Parathyroid adenoma (tissue), 2 donors: ENCODE data around the gene CLIC4.
"Not testable (repeated sequence)": the region's sequence is repeated elsewhere in the genome, so short reads cannot be mapped to it uniquely, and the experiment has no call there.

Experiments used
- H2AFZ ChIP-seq: fragments of 300-600 bp; sonication (generic); one replicate; pipeline ENCODE4 v1.7.0; 2017; ENCODE audit warnings: antibody characterized with exemption, mild to moderate bottlenecking
- H3K27ac ChIP-seq: fragments of 300-600 bp; sonication (generic); one replicate; pipeline ENCODE4 v1.7.0; 2017
- H3K27me3 ChIP-seq: fragments of 300-600 bp; sonication (generic); one replicate; pipeline ENCODE4 v1.7.0; 2017; ENCODE audit warnings: low read length; ENCODE audit not compliant: control insufficient read depth, insufficient read depth
- H3K36me3 ChIP-seq: fragments of 300-600 bp; sonication (generic); one replicate; pipeline ENCODE4 v1.7.0; 2017; ENCODE audit warnings: low read length; ENCODE audit not compliant: control insufficient read depth, insufficient read depth
- H3K4me1 ChIP-seq: fragments of 300-600 bp; sonication (generic); one replicate; pipeline ENCODE4 v1.7.0; 2017; ENCODE audit warnings: control low read depth
- H3K4me2 ChIP-seq: fragments of 300-600 bp; sonication (generic); one replicate; pipeline ENCODE4 v1.7.0; 2017; ENCODE audit warnings: low read length
- H3K4me3 ChIP-seq: fragments of 300-600 bp; sonication (generic); one replicate; pipeline ENCODE4 v1.7.0; 2017; ENCODE audit warnings: low read depth, low read length
- H3K79me2 ChIP-seq: fragments of 300-600 bp; sonication (generic); one replicate; pipeline ENCODE4 v1.7.0; 2017; ENCODE audit warnings: control low read depth
- H3K9ac ChIP-seq: fragments of 300-600 bp; sonication (generic); one replicate; pipeline ENCODE4 v1.7.0; 2017; ENCODE audit warnings: mild to moderate bottlenecking
- H3K9me3 ChIP-seq: fragments of 300-600 bp; sonication (generic); one replicate; pipeline ENCODE4 v1.7.0; 2017; ENCODE audit warnings: low read length; ENCODE audit not compliant: control insufficient read depth
- CTCF ChIP-seq: fragments of 300-600 bp; sonication (generic); IDR thresholded peaks from one replicate; pipeline ENCODE4 v1.7.0; 2017; ENCODE audit warnings: antibody characterized with exemption, mild to moderate bottlenecking
- donor health status: primary hyperparathyroidism.

Gene CLIC4

GRCh38 chr1:24779689-24780464 lies 34.6 kb downstream of the CLIC4 start:
- Histone ChIP-seq H3K4me1 (no peaks in the 10 kb centered on the region), H3K79me2 (no peaks in the 10 kb centered on the region), H2AFZ (no peak overlapping the region), H3K9ac (no peak overlapping the region), H3K4me2 (no peak overlapping the region), H3K27ac (no peak overlapping the region), H3K9me3 (no peaks in the 10 kb centered on the region), H3K27me3 (no peaks in the 10 kb centered on the region), H3K36me3 (no peaks in the 10 kb centered on the region), H3K4me3 (no peak overlapping the region)
- no peak for TF ChIP-seq CTCF

- H3K27me3 ChIP-seq, H3K4me3 ChIP-seq, H3K4me2 ChIP-seq, H3K27ac ChIP-seq, H3K79me2 ChIP-seq, H3K36me3 ChIP-seq, H3K9me3 ChIP-seq, H2AFZ ChIP-seq, H3K9ac ChIP-seq, H3K4me1 ChIP-seq: not testable (repeated sequence)
These were observed 35.4 kb downstream of the CLIC4 start for GRCh38 chr1:24780626-24781025.

GRCh38 chr1:24782689-24783088 lies 37.4 kb downstream of the CLIC4 start:
- Histone ChIP-seq H3K4me1 (no peaks in the 10 kb centered on the region), H3K27ac (no peak overlapping the region), H2AFZ (no peak overlapping the region), H3K27me3 (no peaks in the 10 kb centered on the region), H3K79me2 (no peaks in the 10 kb centered on the region), H3K4me3 (no peak overlapping the region), H3K4me2 (no peak overlapping the region), H3K9ac (no peak overlapping the region), H3K36me3 (no peaks in the 10 kb centered on the region), H3K9me3 (no peaks in the 10 kb centered on the region)
- TF ChIP-seq CTCF, result no peak

- no peak for TF ChIP-seq CTCF
- H3K79me2 ChIP-seq, result no peaks in the 10 kb centered on the region
- no peak overlapping the region for H3K4me2 ChIP-seq
- no peak overlapping the region for H3K4me3 ChIP-seq
- H3K27me3 ChIP-seq, result no peaks in the 10 kb centered on the region
- H3K9me3 ChIP-seq, result no peaks in the 10 kb centered on the region
- H3K4me1 ChIP-seq, result no peaks in the 10 kb centered on the region
- H3K9ac ChIP-seq, result no peak overlapping the region
- no peak overlapping the region for H3K27ac ChIP-seq
- no peak overlapping the region for H2AFZ ChIP-seq
- no peaks in the 10 kb centered on the region for H3K36me3 ChIP-seq
These were observed 38.5 kb downstream of the CLIC4 start for GRCh38 chr1:24783713-24784112.

- H3K27me3 ChIP-seq, result no peaks in the 10 kb centered on the region
These were observed 40.9 kb downstream of the CLIC4 start for GRCh38 chr1:24786191-24786590.

More at GRCh38 chr1:24786191-24786590, 40.9 kb downstream of the CLIC4 start:
- H3K36me3 ChIP-seq, result no peaks in the 10 kb centered on the region
- no peak overlapping the region for H3K4me2 ChIP-seq
- H3K79me2 ChIP-seq, result no peaks in the 10 kb centered on the region
- H3K27ac ChIP-seq, result no peak overlapping the region
- H2AFZ ChIP-seq, result no peak overlapping the region
- H3K4me1 ChIP-seq, result no peaks in the 10 kb centered on the region
- no peak overlapping the region for H3K9ac ChIP-seq
- no peaks in the 10 kb centered on the region for H3K9me3 ChIP-seq
- H3K4me3 ChIP-seq, result no peak overlapping the region
- no peak for TF ChIP-seq CTCF
